Kidney (tissue), 14 donors: ENCODE measurements around the gene ZMYM4. TPM values are rescaled to one million over a fixed set of nuclear protein-coding genes. Genes with fewer than 3 reads are reported as not detected.

Experiments used
- DNase-seq, 5 donors: peaks; one replicate each; pipeline ENCODE4 v3.0.0-alpha.2; 2013 to 2020
- FAIRE-seq: peaks from 2 replicates; lab custom pipeline; 2012; peaks lifted over from hg19 to GRCh38; lab: Jason Lieb, UNC
- H3K27ac ChIP-seq, 2 donors: one replicate each; pipeline ENCODE4 v1.7.0; 2013; ENCODE audit warnings: low read depth in 2 of 2, low read length in 2 of 2, inconsistent platforms in 1 of 2
- H3K27me3 ChIP-seq: one replicate; pipeline ENCODE4 v1.7.1; 2013; ENCODE audit warnings: low read length, inconsistent platforms; ENCODE audit not compliant: control insufficient read depth, insufficient read depth
- H3K36me3 ChIP-seq, 3 donors: one replicate each; pipeline versions ENCODE4 v1.7.0 to v1.7.1; 2013; ENCODE audit warnings: low read length in 3 of 3, control low read depth in 1 of 3, inconsistent platforms in 1 of 3; ENCODE audit not compliant: insufficient read depth in 3 of 3, control insufficient read depth in 2 of 3
- H3K4me1 ChIP-seq, 3 donors: one replicate each; pipeline versions ENCODE4 v1.7.0 to v1.7.1; 2013; ENCODE audit warnings: low read length in 3 of 3, inconsistent platforms in 1 of 3, low read depth in 1 of 3; ENCODE audit not compliant: control insufficient read depth in 2 of 3, insufficient read depth in 2 of 3
- H3K4me3 ChIP-seq, 3 donors: one replicate each; pipeline versions ENCODE4 v1.7.0 to v1.8.1; 2013; ENCODE audit warnings: low read length in 3 of 3, control low read depth in 1 of 3, inconsistent platforms in 1 of 3
- H3K9ac ChIP-seq, 3 donors: one replicate each; pipeline versions ENCODE4 v1.7.0 to v1.7.1; 2013; ENCODE audit warnings: low read length in 3 of 3, control low read depth in 1 of 3, inconsistent platforms in 1 of 3
- H3K9me3 ChIP-seq, 3 donors: one replicate each; pipeline versions ENCODE4 v1.7.0 to v1.7.1; 2013; ENCODE audit warnings: low read length in 3 of 3, control low read depth in 1 of 3, inconsistent platforms in 1 of 3; ENCODE audit not compliant: control insufficient read depth in 2 of 3, insufficient read depth in 1 of 3
- intact Hi-C: fragments of 100-400 bp; cut with DNase I; formaldehyde crosslinking; loops from one replicate; pipeline ENCODE4 v1.11.1; 2022
- polyA plus RNA-seq: library from polyadenylated mRNA; stranded (reverse); fragments of 350-450 nt; fragmentation: Illumina TruSeq; extraction: RNeasy Lipid Tissue Mini Kit (QIAGEN cat#74804); gene quantifications from one replicate; pipeline ENCODE4 v1.2.3, GENCODE V29; 2014; ENCODE audit warnings: low read depth, low replicate concordance; ENCODE audit not compliant: insufficient read depth
- total RNA-seq: library from RNA; stranded (reverse); fragmentation: NEBNext Ultra II Directional; extraction: Animal tissue kit (Norgen Biotek cat#: 25700); gene quantifications from one replicate; pipeline ENCODE4 v1.2.1, GENCODE V29; 2021
- TF ChIP-seq, protein P1 (sequence below): IDR thresholded peaks from 3 replicates; pipeline ENCODE4 v1.5.1; 2012; ENCODE audit warnings: mild to moderate bottlenecking, moderate library complexity, borderline replicate concordance; ENCODE audit not compliant: insufficient read depth; ENCODE audit errors: extremely low read depth
- donor health status: control.
- donor health status: control.
- donor health status: control.
- donor health status: control.
- donor health status: control.
- donor health status: DM: yes; HTN: yes; CAD: no.
- donor health status: Normal renal cell carcinoma (clear cell type).

The ZMYM4 gene
- total and polyA plus RNA-seq, 2 donors from 2014 or later = 11.2 to 64.4 TPM

DNA sequence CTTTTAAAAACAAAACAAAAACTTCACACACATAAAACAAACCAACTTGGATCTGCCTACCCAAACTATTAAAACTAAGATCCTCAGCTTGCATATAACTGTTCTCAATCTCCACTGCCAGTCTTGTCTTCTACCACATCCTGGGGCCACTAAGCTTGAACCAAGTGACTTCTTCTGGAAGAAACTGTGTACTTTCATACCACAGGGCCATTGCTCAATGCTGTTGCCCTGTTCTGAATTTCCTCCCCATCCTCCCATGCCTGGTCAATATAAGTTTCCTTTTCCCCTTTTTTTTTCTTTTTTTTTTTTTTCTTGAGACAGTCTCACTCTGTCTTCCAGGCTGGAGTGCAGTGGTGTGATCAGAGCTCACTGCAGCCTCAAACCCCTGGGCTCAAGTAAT lies 178.8 kb downstream of the ZMYM4 start:
- Histone ChIP-seq H3K9ac (no peak overlapping the region), H3K36me3 (peaks cover 12 to 74% (median 45%) of the 10 kb centered on the region in 3 donors)
- TF ChIP-seq, protein P1, sequence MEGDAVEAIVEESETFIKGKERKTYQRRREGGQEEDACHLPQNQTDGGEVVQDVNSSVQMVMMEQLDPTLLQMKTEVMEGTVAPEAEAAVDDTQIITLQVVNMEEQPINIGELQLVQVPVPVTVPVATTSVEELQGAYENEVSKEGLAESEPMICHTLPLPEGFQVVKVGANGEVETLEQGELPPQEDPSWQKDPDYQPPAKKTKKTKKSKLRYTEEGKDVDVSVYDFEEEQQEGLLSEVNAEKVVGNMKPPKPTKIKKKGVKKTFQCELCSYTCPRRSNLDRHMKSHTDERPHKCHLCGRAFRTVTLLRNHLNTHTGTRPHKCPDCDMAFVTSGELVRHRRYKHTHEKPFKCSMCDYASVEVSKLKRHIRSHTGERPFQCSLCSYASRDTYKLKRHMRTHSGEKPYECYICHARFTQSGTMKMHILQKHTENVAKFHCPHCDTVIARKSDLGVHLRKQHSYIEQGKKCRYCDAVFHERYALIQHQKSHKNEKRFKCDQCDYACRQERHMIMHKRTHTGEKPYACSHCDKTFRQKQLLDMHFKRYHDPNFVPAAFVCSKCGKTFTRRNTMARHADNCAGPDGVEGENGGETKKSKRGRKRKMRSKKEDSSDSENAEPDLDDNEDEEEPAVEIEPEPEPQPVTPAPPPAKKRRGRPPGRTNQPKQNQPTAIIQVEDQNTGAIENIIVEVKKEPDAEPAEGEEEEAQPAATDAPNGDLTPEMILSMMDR = no peak

DNA sequence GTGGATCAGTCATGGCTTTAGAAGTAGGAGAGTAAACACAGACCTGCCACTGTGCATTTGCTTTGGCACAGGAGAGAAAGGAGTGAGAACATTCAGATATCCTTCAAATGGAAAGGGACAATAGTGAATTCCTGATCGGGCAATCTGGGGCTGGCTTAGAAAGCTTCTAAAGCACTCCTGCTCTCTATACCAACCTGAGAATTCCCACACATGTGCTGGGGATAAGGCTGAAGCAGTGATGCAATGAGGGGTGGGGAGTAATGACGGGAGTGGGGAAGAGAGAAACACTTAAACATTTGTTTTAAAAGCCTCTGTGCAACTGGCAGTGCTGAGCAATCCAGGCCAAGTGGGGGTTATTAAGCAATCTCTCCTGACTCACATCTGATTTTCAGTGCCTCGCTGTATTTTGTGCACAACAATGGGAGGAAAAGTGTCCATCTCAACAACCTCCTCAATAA lies 179.9 kb downstream of the ZMYM4 start:
- H3K36me3 ChIP-seq = peaks cover 12 to 67% (median 37%) of the 10 kb centered on the region in 3 donors
- intact Hi-C loops = no loop called here
- H3K9me3 ChIP-seq = no peaks in the 10 kb centered on the region
- H3K4me1 ChIP-seq = peaks cover 0 to 16% (median 4%) of the 10 kb centered on the region in 3 donors
- no peak for DNase-seq
- TF ChIP-seq, protein P1 = no peak
- no peak overlapping the region for H3K27ac ChIP-seq
- no peaks in the 10 kb centered on the region for H3K27me3 ChIP-seq
- no peak overlapping the region for H3K4me3 ChIP-seq
- no peak for FAIRE-seq
- no peak overlapping the region for H3K9ac ChIP-seq

More for the DNA sequence above, 178.8 kb downstream of the ZMYM4 start:
- Histone ChIP-seq H3K4me3 (no peak overlapping the region), H3K4me1 (peaks cover 0 to 11% (median 3%) of the 10 kb centered on the region in 3 donors), H3K9me3 (no peaks in the 10 kb centered on the region), H3K27ac (no peak overlapping the region), H3K27me3 (no peaks in the 10 kb centered on the region)
- FAIRE-seq (no peak), DNase-seq (no peak)
- intact Hi-C loops = no loop called here

DNA sequence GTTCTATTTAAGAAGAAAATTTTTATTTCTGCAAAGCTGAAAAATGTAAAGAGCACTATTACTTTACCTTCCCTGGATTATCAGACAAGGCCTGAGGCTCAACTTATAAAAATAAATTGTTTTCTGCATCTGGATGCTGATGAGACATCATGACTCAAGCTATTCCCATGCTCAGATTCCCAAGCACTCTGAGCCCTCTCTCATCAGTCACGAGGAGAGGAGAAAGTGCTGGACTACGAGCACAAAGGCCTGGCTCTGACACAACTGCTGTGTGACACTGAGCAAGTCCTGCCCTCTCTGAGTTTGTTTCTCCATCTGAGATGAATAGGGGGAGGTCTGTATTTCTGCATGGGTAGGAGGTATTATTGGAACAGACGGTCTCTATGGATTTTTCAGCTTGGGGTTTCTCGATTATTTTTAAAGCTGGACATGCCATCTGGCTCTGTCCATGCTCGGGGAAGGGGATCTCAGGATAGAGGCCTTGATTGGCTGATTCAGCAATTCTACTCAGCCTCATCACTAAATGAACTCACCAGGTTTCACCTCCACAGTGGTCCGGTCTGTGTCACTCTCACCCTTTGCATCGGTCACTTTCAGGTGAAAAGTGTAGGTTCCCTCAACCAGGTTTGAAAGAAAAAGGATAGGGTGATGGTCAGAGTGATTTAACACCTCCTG lies 181.0 kb downstream of the ZMYM4 start:
- intact Hi-C loops = loop anchor here (5.0 kb wide), 1 partner anchor 113 kb away; no protein-coding TSS in a partner anchor
- H3K9ac ChIP-seq = no peak overlapping the region
- H3K36me3 ChIP-seq = peaks cover 12 to 62% (median 37%) of the 10 kb centered on the region in 3 donors
- H3K27me3 ChIP-seq = no peaks in the 10 kb centered on the region
- no peaks in the 10 kb centered on the region for H3K9me3 ChIP-seq
- DNase-seq (no peak), FAIRE-seq (no peak)
- TF ChIP-seq, protein P1 = no peak
- H3K4me3 ChIP-seq = no peak overlapping the region
- no peak overlapping the region for H3K27ac ChIP-seq
- peaks cover 0 to 16% (median 4%) of the 10 kb centered on the region in 3 donors for H3K4me1 ChIP-seq
